SJSA1 (cell line): ENCODE data around the gene OXSM. TPM values are rescaled to one million over a fixed set of nuclear protein-coding genes. Genes with fewer than 3 reads are reported as not detected.

Experiments used
- DNase-seq, 2 experiments: peaks; one replicate each; pipeline ENCODE4 v3.0.0-alpha.2; 2015 to 2020; ENCODE audit warnings: low spot score in 2 of 2, low read depth in 1 of 2
- H3K27ac ChIP-seq: fragments of 250-450 bp; sonication (Bioruptor Pico); 2 replicates; pipeline ENCODE4 v1.5.1; 2020; ENCODE audit warnings: mild to moderate bottlenecking, moderate library complexity
- H3K27me3 ChIP-seq: fragments of 250-450 bp; sonication (Bioruptor Pico); replicated peaks from 2 replicates; pipeline ENCODE4 v1.5.1; 2020; ENCODE audit warnings: mild to moderate bottlenecking, moderate library complexity
- H3K36me3 ChIP-seq: fragments of 250-450 bp; sonication (Bioruptor Pico); 2 replicates; pipeline ENCODE4 v1.5.1; 2020; ENCODE audit warnings: mild to moderate bottlenecking
- H3K4me1 ChIP-seq: fragments of 250-450 bp; sonication (Bioruptor Pico); replicated peaks from 2 replicates; pipeline ENCODE4 v1.6.1; 2021; ENCODE audit warnings: mild to moderate bottlenecking
- H3K4me3 ChIP-seq: fragments of 250-450 bp; sonication (Bioruptor Pico); 2 replicates; pipeline ENCODE4 v1.5.1; 2020; ENCODE audit warnings: mild to moderate bottlenecking
- H3K9me3 ChIP-seq: fragments of 250-450 bp; sonication (Bioruptor Pico); replicated peaks from 2 replicates; pipeline ENCODE4 v1.5.1; 2020; ENCODE audit warnings: mild to moderate bottlenecking
- total RNA-seq: library from RNA; depleted of rRNA; stranded (reverse); fragments of >200 nt; shearing (Covaris generic); gene quantifications from 2 replicates; pipeline ENCODE4 v1.2.3, GENCODE V29; 2014; rRNA removed

Gene OXSM
- 6.2 and 12.2 TPM in 2 replicates for total RNA-seq

GRCh38 chr3:25789596-25790556 is at the start of gene OXSM:
TSS of gene OXSM (plus strand) at chr3:25790090. CDS start at chr3:25791021, 931 bp downstream.
- DNase-seq, result peak; percentile 75 to 76
- no peaks in the 10 kb centered on the region for H3K9me3 ChIP-seq
- H3K36me3 ChIP-seq, result no peaks in the 10 kb centered on the region
- no peaks in the 10 kb centered on the region for H3K27me3 ChIP-seq
- peaks cover 12% of the 10 kb centered on the region for H3K4me1 ChIP-seq
- H3K27ac ChIP-seq, result peak within 1 kb of the TSS; percentile 44
- H3K4me3 ChIP-seq, result peak within 1 kb of the TSS; percentile 53

- Histone ChIP-seq H3K9me3 (no peaks in the 10 kb centered on the region), H3K27ac (no peak overlapping the region), H3K4me3 (no peak overlapping the region), H3K4me1 (no peaks in the 10 kb centered on the region), H3K27me3 (no peaks in the 10 kb centered on the region), H3K36me3 (peaks cover 5% of the 10 kb centered on the region; the same call in 1 of the 2 replicates)
- no peak for DNase-seq
Observed at GRCh38 chr3:25744470-25744869, 45.4 kb upstream of the OXSM start.

GRCh38 chr3:25747033-25747432 is 42.9 kb upstream of the OXSM start:
- no peaks in the 10 kb centered on the region for H3K9me3 ChIP-seq
- H3K4me1 ChIP-seq, result no peaks in the 10 kb centered on the region
- H3K36me3 ChIP-seq, result peaks cover 16% of the 10 kb centered on the region; the same call in 1 of the 2 replicates
- H3K27ac ChIP-seq, result no peak overlapping the region
- DNase-seq, result no peak
- H3K27me3 ChIP-seq, result no peaks in the 10 kb centered on the region
- H3K4me3 ChIP-seq, result no peak overlapping the region

- peaks cover 16% of the 10 kb centered on the region; the same call in 1 of the 2 replicates for H3K36me3 ChIP-seq
- no peaks in the 10 kb centered on the region for H3K4me1 ChIP-seq
- H3K27ac ChIP-seq, result no peak overlapping the region
- no peaks in the 10 kb centered on the region for H3K27me3 ChIP-seq
- no peaks in the 10 kb centered on the region for H3K9me3 ChIP-seq
- H3K4me3 ChIP-seq, result no peak overlapping the region
- DNase-seq, result no peak
Observed at GRCh38 chr3:25748189-25748588, 41.7 kb upstream of the OXSM start.

GRCh38 chr3:25749031-25749581 is 40.8 kb upstream of the OXSM start:
- Histone ChIP-seq H3K36me3 (peaks cover 17% of the 10 kb centered on the region; the same call in 1 of the 2 replicates), H3K27me3 (no peaks in the 10 kb centered on the region), H3K4me3 (no peak overlapping the region), H3K4me1 (no peaks in the 10 kb centered on the region), H3K27ac (no peak overlapping the region), H3K9me3 (no peaks in the 10 kb centered on the region)
- DNase-seq, result no peak

- no peaks in the 10 kb centered on the region for H3K27me3 ChIP-seq
- H3K4me3 ChIP-seq, result no peak overlapping the region
- no peak for DNase-seq
- H3K27ac ChIP-seq, result no peak overlapping the region
- H3K36me3 ChIP-seq, result peaks cover 19% of the 10 kb centered on the region; the same call in 1 of the 2 replicates
- no peaks in the 10 kb centered on the region for H3K4me1 ChIP-seq
- H3K9me3 ChIP-seq, result no peaks in the 10 kb centered on the region
Observed at GRCh38 chr3:25751048-25751447, 38.8 kb upstream of the OXSM start.

- no peak overlapping the region for H3K27ac ChIP-seq
- H3K36me3 ChIP-seq, result peaks cover 21% of the 10 kb centered on the region; the same call in 1 of the 2 replicates
- H3K27me3 ChIP-seq, result no peaks in the 10 kb centered on the region
- DNase-seq, result no peak
- H3K4me3 ChIP-seq, result no peak overlapping the region
- no peaks in the 10 kb centered on the region for H3K9me3 ChIP-seq
- no peaks in the 10 kb centered on the region for H3K4me1 ChIP-seq
Observed at GRCh38 chr3:25751725-25752124, 38.2 kb upstream of the OXSM start.

GRCh38 chr3:25768851-25769250 is 21.0 kb upstream of the OXSM start:
- no peaks in the 10 kb centered on the region for H3K27me3 ChIP-seq
- H3K9me3 ChIP-seq, result no peaks in the 10 kb centered on the region
- H3K4me1 ChIP-seq, result no peaks in the 10 kb centered on the region
- no peak overlapping the region for H3K27ac ChIP-seq
- no peak overlapping the region for H3K4me3 ChIP-seq
- peaks cover 2% of the 10 kb centered on the region for H3K36me3 ChIP-seq
- no peak for DNase-seq

GRCh38 chr3:25775936-25776335 is 14.0 kb upstream of the OXSM start:
- no peak overlapping the region for H3K4me3 ChIP-seq

GRCh38 chr3:25780618-25781017 is 9.3 kb upstream of the OXSM start:
- no peak overlapping the region for H3K4me3 ChIP-seq
- no peaks in the 10 kb centered on the region; the same call in 1 of the 2 replicates for H3K27me3 ChIP-seq
- H3K27ac ChIP-seq, result no peak overlapping the region
- DNase-seq, result no peak
- H3K4me1 ChIP-seq, result peaks cover 12% of the 10 kb centered on the region
- no peaks in the 10 kb centered on the region for H3K9me3 ChIP-seq
- H3K36me3 ChIP-seq, result peaks cover 17% of the 10 kb centered on the region

More at GRCh38 chr3:25775936-25776335, 14.0 kb upstream of the OXSM start:
- Histone ChIP-seq H3K9me3 (no peaks in the 10 kb centered on the region), H3K36me3 (peaks cover 35% of the 10 kb centered on the region), H3K27me3 (no peaks in the 10 kb centered on the region), H3K27ac (no peak overlapping the region), H3K4me1 (no peaks in the 10 kb centered on the region)
- no peak for DNase-seq

GRCh38 chr3:25781145-25781757 is 8.6 kb upstream of the OXSM start:
- Histone ChIP-seq H3K4me1 (peaks cover 12% of the 10 kb centered on the region), H3K4me3 (no peak overlapping the region), H3K36me3 (peaks cover 11% of the 10 kb centered on the region), H3K27ac (no peak overlapping the region), H3K9me3 (no peaks in the 10 kb centered on the region), H3K27me3 (no peaks in the 10 kb centered on the region; the same call in 1 of the 2 replicates)
- no peak for DNase-seq

GRCh38 chr3:25781758-25782594 is 7.9 kb upstream of the OXSM start:
- H3K9me3 ChIP-seq, result no peaks in the 10 kb centered on the region
- peaks cover 5% of the 10 kb centered on the region for H3K36me3 ChIP-seq
- peak overlapping the region; percentile 92 for H3K4me3 ChIP-seq
- no peak for DNase-seq
- no peak overlapping the region for H3K27ac ChIP-seq
- H3K4me1 ChIP-seq, result peaks cover 12% of the 10 kb centered on the region
- H3K27me3 ChIP-seq, result no peaks in the 10 kb centered on the region; the same call in 1 of the 2 replicates

GRCh38 chr3:25782636-25782937 is 7.3 kb upstream of the OXSM start:
- Histone ChIP-seq H3K36me3 (peaks cover 2% of the 10 kb centered on the region), H3K4me1 (peaks cover 12% of the 10 kb centered on the region), H3K4me3 (peak overlapping the region; percentile 92), H3K27me3 (no peaks in the 10 kb centered on the region; the same call in 1 of the 2 replicates), H3K27ac (no peak overlapping the region), H3K9me3 (no peaks in the 10 kb centered on the region)
- no peak for DNase-seq
